Endothelial cell (in vitro differentiated cells): ENCODE data around the gene DCAF6. TPM values are rescaled to one million over a fixed set of nuclear protein-coding genes. Genes with fewer than 3 reads are reported as not detected.
A peak's percentile ranks its signal among the peaks of the same experiment; 100 is the strongest.

Experiments
- DNase-seq: peaks from one replicate; pipeline ENCODE4 v3.0.0; 2021; ENCODE audit warnings: low spot score
- H3K27ac Mint-ChIP-seq: one replicate; pipeline ENCODE4 v1.8.0; 2021; ENCODE audit warnings: mixed read lengths, inconsistent platforms; ENCODE audit not compliant: unreplicated experiment
- H3K27me3 Mint-ChIP-seq: one replicate; pipeline ENCODE4 v1.8.0; 2021; ENCODE audit warnings: mild to moderate bottlenecking, moderate library complexity, mixed read lengths, inconsistent platforms; ENCODE audit not compliant: unreplicated experiment
- H3K36me3 Mint-ChIP-seq: one replicate; pipeline ENCODE4 v1.8.0; 2021; ENCODE audit warnings: mild to moderate bottlenecking, low read depth, mixed read lengths, inconsistent platforms; ENCODE audit not compliant: unreplicated experiment
- H3K4me1 Mint-ChIP-seq: one replicate; pipeline ENCODE4 v1.8.0; 2021; ENCODE audit warnings: mild to moderate bottlenecking, mixed read lengths, inconsistent platforms; ENCODE audit not compliant: unreplicated experiment
- H3K4me3 Mint-ChIP-seq: one replicate; pipeline ENCODE4 v1.8.0; 2021; ENCODE audit warnings: mild to moderate bottlenecking, mixed read lengths, inconsistent platforms; ENCODE audit not compliant: unreplicated experiment
- H3K9me3 Mint-ChIP-seq: one replicate; pipeline ENCODE4 v1.8.0; 2021; ENCODE audit warnings: mixed read lengths, inconsistent platforms; ENCODE audit not compliant: unreplicated experiment
- CTCF ChIP-seq: fragments of 200-600 bp; sonication (generic); IDR thresholded peaks from one replicate; pipeline ENCODE4 v1.5.0; 2021; ENCODE audit warnings: antibody characterized with exemption; ENCODE audit not compliant: unreplicated experiment
- total RNA-seq: library from RNA; stranded (reverse); fragmentation: NEBNext Ultra II Directional; extraction: Animal tissue kit (Norgen Biotek cat#: 25700); gene quantifications from one replicate; pipeline ENCODE4 v1.2.1, GENCODE V29; 2021; ENCODE audit not compliant: unreplicated experiment

Gene DCAF6
- total RNA-seq, 1 donor from 2014 or later, result 21.0 TPM

DNA sequence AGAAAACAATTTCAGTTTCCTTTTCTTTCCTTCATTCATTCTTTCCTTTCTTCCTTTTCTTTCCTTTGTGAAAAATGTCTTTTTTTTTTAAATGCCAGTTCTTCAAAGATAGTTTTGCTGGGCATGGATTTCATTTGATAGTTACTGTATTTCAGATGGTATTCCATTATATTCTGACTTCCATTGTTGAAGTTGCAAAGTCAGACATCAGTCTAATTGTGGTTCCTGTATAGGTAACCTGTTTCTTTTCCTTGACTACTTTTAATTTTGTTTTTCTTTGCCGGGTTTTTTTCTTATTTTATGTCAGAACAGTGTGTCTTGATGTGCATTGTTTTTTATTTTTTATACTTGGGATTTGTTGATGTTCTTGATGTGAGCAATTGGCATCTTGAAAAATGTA, 40.8 kb downstream of the DCAF6 start:
- DNase-seq, result no peak
- peaks cover under 1% of the 10 kb centered on the region for H3K27me3 Mint-ChIP-seq
- H3K27ac Mint-ChIP-seq, result no peak overlapping the region
- H3K36me3 Mint-ChIP-seq, result peaks cover 10% of the 10 kb centered on the region
- H3K9me3 Mint-ChIP-seq, result no peaks in the 10 kb centered on the region
- no peaks in the 10 kb centered on the region for H3K4me1 Mint-ChIP-seq
- H3K4me3 Mint-ChIP-seq, result peak overlapping the region; percentile 16
- no peak for TF ChIP-seq CTCF

- Mint-ChIP-seq H3K4me3 (no peak overlapping the region), H3K9me3 (no peaks in the 10 kb centered on the region), H3K4me1 (no peaks in the 10 kb centered on the region), H3K27ac (no peak overlapping the region), H3K36me3 (peaks cover 8% of the 10 kb centered on the region), H3K27me3 (peaks cover 3% of the 10 kb centered on the region)
- DNase-seq, result no peak
- TF ChIP-seq CTCF, result no peak
Observed at GRCh38 chr1:167981933-167982332, 45.5 kb downstream of the DCAF6 start.

- Mint-ChIP-seq H3K27ac (no peak overlapping the region), H3K9me3 (no peaks in the 10 kb centered on the region), H3K36me3 (peaks cover 4% of the 10 kb centered on the region), H3K4me1 (no peaks in the 10 kb centered on the region), H3K4me3 (no peak overlapping the region), H3K27me3 (peaks cover 3% of the 10 kb centered on the region)
- DNase-seq, result no peak
- TF ChIP-seq CTCF, result no peak
Observed at GRCh38 chr1:167983797-167984420, 47.4 kb downstream of the DCAF6 start.

DNA sequence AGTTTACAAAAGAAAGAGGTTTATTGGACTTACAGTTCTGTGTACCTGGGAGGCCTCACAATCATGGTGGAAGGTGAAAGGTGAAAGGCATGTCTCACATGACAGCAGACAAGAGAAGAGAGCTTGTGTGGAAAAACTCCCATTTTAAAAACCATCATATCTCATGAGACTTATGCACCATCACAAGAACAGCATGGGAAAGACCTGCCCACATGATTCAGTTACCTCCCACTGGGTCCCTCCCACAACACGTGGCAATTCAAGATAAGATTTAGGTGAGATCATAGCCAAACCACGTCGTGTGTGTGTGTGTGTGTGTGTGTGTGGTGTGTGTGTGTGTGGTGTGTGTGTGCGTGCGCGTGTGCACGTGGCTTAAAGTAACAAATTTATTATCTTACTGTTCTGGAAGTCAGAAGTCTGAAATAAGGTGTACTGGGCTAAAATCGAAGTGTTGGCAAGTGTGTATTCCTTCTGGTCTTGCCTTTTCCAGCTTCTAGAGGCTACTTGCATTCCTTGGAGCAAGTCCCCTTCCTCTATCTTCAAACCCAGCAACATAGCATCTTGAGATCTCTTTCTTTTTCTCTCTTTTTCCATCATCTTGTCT, 48.5 kb downstream of the DCAF6 start:
- H3K36me3 Mint-ChIP-seq, result peaks cover 4% of the 10 kb centered on the region
- H3K4me3 Mint-ChIP-seq, result no peak overlapping the region
- TF ChIP-seq CTCF, result no peak
- no peak for DNase-seq
- H3K4me1 Mint-ChIP-seq, result no peaks in the 10 kb centered on the region
- H3K9me3 Mint-ChIP-seq, result no peaks in the 10 kb centered on the region
- H3K27ac Mint-ChIP-seq, result no peak overlapping the region
- H3K27me3 Mint-ChIP-seq, result peaks cover 3% of the 10 kb centered on the region

DNA sequence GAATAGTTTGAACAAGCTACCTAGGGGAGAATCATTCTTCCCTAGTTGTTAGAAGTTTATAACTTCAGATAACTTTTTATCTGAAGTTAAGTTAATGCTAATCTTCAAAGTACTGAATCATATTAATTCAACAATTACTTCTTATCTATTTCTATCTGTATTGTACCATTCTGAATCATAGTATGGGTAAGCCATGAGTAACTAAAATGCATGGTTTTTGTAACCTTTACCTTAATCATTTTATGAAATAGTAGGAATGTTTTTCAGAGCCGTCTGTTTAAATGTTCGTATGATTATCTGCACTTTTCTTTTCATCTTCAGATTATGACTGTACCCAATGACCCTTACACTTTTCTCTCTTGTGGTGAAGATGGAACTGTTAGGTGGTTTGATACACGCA, 50.7 kb downstream of the DCAF6 start:
- DNase-seq, result no peak
- no peaks in the 10 kb centered on the region for H3K4me1 Mint-ChIP-seq
- no peaks in the 10 kb centered on the region for H3K9me3 Mint-ChIP-seq
- TF ChIP-seq CTCF, result no peak
- no peak overlapping the region for H3K4me3 Mint-ChIP-seq
- H3K27me3 Mint-ChIP-seq, result peaks cover 3% of the 10 kb centered on the region
- H3K36me3 Mint-ChIP-seq, result peaks cover 4% of the 10 kb centered on the region
- H3K27ac Mint-ChIP-seq, result no peak overlapping the region
